AG09319 (cell line): ENCODE results near the gene ITGA11.

Experiments used
- DNase-seq: peaks from one replicate; pipeline ENCODE4 v3.0.0-alpha.2; 2010; ENCODE audit warnings: low read depth; ENCODE audit errors: extremely low read depth
- TF ChIP-seq, protein P1 (sequence below): IDR thresholded peaks from 2 replicates; pipeline ENCODE4 v1.5.1; 2011; ENCODE audit warnings: low read depth, mild to moderate bottlenecking, inconsistent platforms, low read length, moderate library complexity

ITGA11 gene

DNA sequence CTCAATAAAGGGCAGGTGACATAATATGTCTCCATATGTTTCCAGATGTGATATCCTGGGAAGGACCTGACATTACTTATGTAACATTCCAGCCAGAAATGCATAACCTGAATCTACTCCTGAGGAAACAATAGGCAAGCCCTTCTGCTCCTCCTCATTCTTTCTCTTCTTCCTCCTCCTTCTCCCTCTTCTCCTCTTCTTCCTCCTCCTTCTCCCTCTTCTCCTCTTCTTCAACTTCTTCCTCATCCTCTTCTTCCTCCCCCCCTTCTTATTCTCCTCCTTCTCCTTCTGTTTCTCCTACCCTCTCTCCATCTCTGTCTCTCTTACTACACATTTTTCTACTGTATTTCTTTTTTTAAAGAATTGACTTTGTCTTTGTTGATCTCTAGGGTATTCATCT lies 43.5 kb upstream of the ITGA11 start:
- TF ChIP-seq, protein P1, sequence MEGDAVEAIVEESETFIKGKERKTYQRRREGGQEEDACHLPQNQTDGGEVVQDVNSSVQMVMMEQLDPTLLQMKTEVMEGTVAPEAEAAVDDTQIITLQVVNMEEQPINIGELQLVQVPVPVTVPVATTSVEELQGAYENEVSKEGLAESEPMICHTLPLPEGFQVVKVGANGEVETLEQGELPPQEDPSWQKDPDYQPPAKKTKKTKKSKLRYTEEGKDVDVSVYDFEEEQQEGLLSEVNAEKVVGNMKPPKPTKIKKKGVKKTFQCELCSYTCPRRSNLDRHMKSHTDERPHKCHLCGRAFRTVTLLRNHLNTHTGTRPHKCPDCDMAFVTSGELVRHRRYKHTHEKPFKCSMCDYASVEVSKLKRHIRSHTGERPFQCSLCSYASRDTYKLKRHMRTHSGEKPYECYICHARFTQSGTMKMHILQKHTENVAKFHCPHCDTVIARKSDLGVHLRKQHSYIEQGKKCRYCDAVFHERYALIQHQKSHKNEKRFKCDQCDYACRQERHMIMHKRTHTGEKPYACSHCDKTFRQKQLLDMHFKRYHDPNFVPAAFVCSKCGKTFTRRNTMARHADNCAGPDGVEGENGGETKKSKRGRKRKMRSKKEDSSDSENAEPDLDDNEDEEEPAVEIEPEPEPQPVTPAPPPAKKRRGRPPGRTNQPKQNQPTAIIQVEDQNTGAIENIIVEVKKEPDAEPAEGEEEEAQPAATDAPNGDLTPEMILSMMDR = no peak
- no peak for DNase-seq

DNA sequence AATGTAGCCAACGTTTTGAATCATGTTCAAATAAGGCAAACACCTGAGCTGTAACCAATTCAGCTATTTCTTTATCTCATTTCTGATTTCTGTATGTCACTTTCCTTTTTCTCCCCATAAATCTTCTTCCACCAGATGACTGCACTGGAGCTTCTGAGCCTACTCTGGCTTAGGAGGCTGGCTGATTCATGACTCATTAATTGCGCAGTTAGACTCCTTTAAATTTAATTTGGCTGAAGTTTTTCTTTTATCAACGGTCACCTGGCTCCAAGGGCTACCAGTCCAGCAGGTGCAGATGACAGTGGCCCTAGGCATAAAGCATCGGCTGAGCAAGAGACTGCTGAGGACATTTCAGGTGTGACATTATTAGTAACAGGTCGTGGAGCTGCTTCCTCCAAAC lies 39.6 kb upstream of the ITGA11 start:
- TF ChIP-seq, protein P1 = no peak
- DNase-seq = no peak

DNA sequence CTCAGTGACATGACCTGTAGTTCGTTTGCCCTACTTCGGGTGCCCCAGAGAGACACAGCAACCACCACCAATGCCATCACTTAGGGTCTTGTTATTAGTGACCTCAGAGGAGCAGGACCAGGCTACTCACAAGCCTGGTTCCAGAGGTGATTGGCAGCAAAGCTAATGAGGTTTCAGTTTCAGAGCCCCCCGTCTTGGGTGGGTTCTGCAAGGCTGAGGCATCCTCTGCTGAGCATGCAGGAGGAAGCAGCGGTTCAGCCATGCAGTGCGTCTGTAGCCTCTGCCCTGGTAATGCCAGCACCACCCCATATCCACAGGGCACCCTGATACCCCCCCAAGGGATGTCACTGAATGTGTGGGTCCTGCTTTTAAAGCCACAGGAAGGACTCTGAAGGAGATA lies 39.0 kb upstream of the ITGA11 start:
- TF ChIP-seq, protein P1 = no peak
- DNase-seq = no peak

DNA sequence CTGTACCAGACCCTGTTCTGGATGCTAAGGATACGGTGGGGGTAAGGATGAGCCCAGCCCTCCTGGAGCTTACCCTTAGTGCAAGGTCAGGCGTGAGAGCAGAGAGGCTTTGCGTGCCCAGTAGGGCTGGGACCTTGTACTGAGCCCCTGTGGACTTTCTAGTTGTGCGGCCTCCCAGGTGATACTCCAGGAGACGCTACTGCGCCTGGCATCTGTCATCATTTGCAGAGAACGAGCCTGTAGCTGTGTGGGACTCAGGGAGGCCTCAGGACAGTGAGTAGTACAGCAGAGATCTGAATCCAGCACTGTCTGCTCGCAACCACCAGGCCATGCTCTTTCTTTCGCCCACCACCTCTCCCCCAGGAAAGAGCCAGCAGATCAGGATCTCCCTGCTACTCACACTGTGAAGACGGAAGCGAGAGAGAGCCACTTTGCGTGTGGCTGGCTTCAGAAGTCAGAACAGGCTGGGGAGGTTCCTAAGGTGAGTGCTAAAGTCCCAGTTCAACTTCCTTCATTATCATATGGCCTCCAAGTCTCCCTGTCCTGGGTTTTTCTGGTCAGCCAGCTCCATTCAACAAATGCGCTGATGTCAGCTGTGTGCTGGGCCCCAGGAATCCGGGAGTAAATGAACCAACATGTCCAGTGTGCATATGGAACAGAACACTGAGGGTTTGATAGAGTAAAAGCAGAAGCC lies 38.2 kb upstream of the ITGA11 start:
- DNase-seq = no peak
- TF ChIP-seq, protein P1 = no peak

DNA sequence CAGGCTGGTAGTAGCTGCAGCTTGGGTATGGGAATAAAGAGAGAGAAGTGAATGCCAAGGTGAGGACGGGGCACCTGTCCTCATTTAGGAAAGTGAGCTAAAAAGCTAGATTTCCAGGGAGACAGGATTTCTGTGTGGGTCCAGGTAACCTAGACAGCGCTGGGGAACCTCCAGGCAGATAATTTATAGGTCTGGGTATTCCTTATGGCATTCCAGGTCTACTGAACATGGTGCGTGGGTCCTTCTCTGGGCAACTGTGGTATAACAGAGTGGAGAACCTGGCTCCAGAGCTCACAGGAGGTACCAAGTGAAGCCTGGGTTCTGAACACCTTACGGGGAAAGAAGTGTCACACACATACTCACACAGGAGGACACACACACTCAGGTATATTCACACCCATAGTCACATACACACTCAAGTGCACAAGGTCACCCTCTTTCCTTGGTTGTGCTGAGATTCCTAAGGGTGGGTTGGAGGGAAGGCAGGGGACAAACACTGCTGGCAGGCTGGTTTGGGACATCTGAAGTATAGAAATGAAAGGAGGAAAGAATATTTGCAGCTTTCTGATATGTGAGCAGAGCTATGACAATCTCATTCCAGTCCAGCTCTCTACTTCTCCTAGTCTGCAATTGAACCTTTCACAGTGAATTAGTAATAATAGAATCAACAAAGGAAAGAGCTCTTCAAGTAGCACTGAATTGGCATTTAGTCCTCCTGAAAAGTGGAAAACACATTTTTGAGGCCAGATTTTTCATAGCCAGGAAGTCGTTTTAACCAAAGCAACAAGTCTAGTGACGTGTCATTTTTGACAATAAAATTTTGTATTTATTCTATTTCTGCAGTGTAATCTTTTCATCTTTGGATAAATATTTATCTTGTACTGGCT lies 37.4 kb upstream of the ITGA11 start:
- TF ChIP-seq, protein P1 = no peak
- no peak for DNase-seq

DNA sequence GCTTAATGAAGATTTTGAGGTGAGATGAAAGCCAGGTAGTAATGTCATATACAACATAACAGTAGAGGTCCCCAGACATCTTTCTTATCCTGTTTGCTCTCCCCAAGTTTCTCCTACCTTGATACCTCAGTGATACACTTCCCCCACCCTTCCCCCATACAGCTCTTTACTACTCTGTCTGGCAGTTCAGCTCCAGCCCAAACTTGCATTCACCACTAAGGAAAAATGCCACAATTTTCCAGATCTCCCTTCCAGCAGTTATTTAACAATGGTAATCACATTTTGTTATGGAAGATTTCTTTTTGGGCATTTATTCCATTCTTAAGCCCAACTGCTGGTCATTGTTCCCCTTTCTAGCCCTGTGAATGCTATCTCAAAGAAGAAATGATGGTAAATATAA lies 34.9 kb upstream of the ITGA11 start:
- no peak for DNase-seq
- TF ChIP-seq, protein P1 = no peak
